T1000 (cell line): ENCODE measurements around the gene TRNAU1AP.
"Not testable (repeated sequence)": the region's sequence is repeated elsewhere in the genome, so short reads cannot be mapped to it uniquely, and the experiment has no call there.

Experiments
- DNase-seq: peaks from one replicate; lab custom pipeline; 2025; ENCODE audit warnings: mixed read lengths; lab: John Stamatoyannopoulos, UW

Gene TRNAU1AP

DNA sequence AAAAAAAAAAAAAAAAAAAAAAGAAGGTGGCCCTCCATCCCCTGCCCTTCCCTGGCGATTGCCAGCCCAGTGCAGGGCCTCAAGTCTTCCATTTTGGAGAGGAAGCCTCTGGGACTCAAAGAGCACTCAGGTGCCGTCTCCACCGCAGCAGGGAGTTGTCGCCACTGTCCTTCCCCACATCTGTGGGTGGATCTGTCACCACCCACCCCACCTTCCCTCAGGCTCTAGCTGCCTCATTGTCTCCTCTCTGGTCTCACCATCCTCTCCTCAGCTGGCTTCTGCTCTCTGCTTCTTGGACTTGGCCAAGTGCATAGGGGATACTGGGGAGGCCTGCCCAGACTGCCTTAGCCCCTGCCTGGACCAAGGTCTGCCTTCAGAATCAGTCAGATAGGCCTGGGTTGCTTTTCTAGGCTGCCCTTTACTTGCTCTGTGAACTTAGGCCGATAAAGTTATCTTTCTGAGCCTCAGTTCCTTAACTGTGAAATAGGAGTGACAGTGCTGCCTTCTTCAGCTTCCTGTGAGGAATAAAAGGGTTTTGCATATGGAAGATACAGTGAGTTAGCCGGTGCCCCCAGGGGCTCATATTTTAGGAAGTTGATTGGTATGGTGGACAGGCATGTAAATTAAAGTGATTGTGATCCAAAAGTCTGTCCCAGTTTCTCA, 31.3 kb upstream of the TRNAU1AP start:
- DNase-seq, result no peak

DNA sequence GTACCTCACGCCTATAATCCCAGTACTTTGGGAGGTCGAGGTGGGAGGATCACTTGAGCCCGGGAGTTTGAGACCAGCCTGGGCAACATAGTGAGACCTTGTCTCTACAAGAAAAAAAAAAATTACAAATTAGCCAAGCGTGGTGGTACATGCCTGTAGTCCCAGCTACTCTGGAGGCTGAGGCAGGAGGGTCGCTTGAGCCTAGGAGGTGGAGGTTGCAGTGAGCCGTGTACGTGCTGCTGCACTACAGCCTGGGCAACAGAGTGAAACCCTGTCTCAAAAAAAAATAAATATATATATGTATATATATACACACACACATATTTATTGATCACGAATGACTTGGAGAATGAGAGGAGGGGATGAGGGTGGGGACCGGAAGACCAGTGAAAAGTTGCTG, 30.3 kb upstream of the TRNAU1AP start:
- not testable (repeated sequence) for DNase-seq

DNA sequence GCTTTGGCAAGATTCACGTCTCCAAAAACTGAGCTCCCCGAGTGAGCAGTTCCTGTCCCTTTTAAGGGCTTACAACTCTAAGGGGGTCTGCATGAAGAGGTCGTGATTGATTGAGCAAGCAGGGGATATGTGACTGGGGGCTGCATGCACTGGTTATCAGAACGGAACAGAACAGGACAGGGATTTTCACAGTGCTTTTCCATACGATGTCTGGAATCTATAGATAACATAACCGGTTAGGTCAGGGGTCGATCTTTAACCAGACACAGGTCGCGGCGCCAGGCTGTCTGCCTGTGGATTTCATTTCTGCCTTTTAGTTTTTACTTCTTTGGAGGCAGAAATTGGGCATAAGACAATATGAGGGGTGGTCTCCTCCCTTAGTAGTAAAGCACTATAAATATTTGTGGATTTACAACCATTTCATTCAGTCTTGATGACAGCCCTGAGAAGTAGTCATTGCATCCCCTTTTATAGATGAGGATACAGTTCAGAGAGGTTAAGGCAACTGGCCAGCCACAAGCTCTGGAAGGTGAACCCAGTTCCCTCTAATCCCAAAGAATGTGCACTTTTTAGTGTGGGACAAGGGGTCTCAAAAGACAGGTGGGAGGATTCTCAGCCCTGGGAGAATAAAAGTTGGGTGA, 27.8 kb upstream of the TRNAU1AP start:
- DNase-seq, result not testable (repeated sequence)

DNA sequence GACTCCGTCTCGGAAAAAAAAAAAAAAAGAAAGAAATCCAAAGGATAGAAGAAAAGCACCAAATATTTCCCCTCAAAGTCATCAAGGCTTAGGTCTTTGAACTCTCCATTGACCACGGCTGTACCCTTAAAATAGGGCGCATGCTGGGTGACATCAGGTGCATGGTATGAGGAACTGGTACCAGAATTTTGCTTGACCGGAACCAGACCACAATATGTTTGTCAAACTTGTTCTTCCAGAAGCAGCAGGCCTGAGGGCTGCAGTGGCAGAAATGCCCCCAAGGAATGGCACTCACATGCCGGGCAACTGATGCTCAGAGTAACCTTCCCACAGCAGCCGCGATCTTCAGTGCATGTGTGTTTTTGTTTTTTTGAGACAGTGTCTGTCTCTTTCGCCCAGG, 26.0 kb upstream of the TRNAU1AP start:
- no peak for DNase-seq

DNA sequence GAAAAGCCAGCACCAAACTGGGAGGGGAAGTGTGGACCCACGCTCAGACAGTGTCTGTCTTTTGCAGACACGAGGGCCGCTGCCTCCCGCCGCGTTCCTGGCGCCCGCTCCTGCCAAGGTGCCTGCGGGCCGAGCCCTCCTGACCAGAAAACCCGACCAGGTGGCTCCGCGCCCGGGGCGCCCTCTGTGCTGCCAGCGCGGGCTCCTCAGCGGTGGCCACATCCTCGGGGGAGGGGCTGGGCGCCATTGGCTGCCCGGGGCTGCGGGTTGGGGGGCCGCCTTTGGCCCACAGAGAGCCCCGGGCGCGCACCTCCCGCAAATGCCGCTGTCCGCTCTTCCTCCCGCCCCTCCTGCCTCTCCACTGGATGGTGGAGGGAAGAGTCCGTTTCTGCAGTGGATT, 22.4 kb upstream of the TRNAU1AP start:
- no peak for DNase-seq

DNA sequence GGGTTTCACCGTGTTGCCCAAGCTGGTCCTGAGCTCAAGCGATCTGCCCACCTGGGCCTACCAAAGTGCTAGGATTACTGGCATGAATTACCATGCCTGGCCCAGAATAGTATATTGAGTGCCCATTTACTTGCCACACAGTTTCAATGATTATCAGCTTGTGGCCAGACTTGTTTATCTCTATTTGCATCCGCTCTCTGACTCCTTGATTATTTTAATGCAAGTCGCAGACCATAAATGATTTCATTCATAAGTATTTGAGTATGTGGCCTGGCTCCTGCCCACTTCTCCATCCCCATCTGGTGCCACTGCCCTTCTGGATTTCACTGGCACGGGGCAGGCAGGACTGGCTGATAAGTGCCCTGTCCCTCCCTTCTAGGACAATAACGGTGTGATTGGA, 18.2 kb upstream of the TRNAU1AP start:
- no peak for DNase-seq

DNA sequence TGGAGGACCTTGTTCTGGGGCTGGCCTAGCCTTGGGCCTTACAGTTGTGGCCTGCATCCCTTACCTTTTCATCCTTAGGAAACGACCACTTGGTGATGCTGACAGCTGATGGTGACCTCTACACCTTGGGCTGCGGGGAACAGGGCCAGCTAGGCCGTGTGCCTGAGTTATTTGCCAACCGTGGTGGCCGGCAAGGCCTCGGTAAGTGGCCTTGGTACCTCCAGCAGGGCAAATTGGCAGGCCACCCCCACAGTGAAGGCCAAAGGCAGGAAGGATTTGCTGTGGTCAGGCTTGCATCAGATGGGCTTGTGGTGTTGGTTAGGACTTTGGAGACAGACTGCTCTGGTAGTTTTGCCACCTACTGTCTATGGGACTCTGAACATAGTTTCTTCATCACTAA, 17.7 kb upstream of the TRNAU1AP start:
- DNase-seq, result no peak

DNA sequence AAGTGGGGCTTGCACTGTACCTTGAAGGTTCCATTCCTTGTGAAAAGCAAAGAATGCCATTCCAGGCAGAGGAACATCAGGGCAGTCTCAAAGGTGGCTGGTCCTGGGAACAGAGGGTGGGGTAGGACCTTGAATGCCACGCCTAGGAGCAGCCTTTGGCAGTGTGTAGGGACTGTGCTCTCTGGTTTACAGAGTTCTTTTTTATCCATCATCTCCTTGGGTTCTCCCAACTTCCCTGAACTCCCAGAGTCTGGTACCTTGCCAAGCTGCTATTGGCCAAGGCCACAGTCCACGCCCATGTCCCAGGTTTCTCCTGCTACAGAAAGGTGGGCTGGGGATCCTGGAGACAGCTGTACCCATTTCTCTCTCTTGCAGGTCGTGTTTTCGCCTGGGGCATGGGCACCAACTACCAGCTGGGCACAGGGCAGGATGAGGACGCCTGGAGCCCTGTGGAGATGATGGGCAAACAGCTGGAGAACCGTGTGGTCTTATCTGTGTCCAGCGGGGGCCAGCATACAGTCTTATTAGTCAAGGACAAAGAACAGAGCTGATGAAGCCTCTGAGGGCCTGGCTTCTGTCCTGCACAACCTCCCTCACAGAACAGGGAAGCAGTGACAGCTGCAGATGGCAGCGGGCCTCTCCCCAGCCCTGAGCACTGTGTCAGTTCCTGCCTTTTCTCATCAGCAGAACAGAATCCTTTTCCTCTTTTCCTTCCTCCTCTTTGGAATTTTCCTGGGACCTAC, 15.3 kb upstream of the TRNAU1AP start:
- DNase-seq, result no peak

DNA sequence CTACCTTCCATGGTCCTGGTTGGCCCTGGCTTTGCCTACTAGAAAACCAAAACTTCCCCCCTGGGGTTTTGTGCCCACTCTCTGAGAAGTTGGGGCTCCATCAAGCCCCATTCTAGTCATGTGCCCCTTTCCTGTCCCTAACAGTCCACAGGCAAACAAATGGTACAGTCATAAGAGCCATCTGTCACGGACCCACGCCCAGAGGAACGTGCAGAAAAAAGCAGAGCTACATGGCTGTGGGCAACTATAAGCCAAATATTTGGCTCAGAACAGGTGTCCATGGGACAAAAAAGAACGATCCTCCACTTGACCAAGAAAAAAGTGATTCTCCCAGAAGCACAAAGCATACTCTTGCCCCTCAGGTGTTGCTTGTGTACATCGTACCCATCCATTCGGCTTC, 14.6 kb upstream of the TRNAU1AP start:
- no peak for DNase-seq

DNA sequence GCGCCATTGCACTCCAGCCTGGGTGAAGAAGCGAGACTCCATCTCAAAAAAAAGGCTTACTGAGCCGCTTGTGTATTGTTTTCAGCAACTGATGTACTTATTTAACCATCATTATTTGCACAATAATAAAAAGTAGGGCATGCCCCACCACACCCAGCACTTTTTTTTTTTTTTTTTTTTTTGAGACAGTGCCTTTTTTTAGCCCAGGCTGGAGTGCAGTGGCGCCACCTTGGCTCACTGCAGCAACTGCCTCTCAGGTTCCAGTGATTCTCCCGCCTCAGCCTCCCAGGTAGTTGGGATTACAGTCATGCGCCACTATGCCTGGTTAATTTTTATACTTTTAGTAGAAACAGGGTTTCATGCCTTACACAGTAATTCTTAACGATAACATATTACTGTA, 12.2 kb upstream of the TRNAU1AP start:
- no peak for DNase-seq

DNA sequence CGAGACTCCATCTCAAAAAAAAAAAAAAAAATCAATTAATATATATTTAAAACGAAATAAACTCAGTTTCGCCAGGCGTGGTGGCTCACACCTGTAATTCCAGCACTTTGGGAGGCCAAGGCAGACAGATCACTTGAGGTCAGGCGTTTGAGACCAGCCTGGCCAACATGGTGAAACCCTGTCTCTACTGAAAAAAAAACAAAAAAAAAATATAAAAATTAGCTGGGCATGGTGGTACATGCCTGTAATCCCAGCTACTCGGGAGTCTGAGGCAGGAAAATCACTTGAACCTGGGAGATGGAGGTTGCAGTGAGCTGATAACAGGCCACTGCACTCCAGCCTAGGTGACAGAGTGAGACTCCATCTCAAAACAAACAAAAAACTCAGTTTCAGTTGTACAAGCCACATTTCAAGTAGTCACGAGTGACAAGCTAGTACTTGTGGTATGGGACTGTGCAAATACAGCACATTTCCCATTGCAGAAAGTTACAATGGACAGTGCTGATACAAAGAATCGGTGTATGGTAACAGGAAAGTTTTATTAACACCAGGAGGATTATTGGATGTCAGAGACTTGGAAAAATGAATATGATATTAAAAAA, 11.4 kb upstream of the TRNAU1AP start:
- DNase-seq, result not testable (repeated sequence)

DNA sequence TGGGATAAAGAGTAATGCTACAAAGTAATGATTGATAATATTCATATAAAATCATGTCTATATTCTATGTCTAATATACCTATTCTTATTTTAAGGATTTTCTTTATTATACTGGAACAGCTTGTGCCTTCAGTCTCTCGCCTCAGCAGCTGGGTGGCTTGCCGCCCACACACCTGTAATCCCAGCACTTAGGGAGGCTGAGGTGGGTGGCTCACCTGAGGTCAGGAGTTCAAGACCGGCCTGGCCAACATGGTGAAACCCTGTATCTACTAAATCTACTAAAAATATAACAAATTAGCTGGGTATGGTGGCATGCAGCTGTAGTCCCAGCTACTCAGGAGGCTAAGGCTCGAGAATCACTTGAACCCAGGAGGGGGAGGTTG, 7.6 kb upstream of the TRNAU1AP start:
- DNase-seq, result no peak

DNA sequence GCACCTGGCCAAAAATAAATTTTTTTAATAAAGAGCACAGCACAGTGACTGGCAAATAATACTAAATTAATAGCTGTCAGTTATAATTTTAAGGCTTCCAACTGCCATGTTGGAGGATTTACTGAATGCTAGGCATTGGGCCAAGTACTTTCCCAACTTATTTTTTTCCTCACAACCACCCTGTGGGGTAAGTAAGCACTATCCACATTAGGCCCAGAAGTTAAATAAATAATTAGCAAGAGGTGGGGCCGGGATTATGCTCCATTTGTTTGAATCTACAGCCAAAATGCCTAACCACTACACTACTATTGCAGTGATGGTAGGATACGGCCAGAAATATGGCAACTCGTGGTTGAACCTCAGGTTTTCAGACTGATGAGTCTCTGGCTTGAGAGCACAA, 4.6 kb upstream of the TRNAU1AP start:
- no peak for DNase-seq

DNA sequence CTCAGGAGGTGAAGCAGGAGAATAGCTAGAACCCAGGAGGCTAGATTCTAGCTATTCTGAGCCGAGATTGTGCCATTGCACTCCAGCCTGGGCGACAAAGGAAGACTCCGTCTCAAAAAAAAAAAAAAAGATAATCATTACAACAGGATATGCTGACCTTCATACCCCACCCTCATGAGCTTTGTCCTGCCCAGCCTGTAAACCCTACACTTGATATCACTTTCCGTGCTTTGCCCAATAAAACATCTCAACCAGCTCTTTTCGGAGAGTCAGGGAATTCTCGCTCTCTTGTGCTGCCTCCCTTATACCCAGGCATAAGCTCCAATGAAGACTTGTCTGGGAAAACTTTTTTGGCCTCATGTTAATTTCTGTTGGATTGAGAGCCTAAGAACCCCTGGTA, 1.5 kb upstream of the TRNAU1AP start:
- no peak for DNase-seq

DNA sequence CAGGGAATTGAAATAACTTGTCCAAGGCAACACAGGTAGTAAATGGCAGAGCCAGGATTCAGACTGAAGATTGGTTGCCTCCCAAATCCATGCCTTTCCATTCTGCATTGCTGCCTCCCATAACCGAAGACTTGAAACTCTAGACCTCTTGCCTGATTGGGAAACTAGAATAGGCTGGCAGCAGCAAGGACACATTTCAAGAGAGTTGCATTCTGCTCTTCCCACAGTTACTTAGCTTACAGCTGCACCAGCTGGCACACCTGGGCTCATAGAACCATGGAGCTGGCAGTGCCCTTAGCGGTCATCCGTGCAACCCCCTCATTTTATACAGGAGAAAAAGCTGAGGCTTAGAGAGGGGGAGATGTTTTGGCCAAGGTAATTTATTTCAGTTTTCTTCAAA, 8.0 kb downstream of the TRNAU1AP start:
- no peak for DNase-seq

DNA sequence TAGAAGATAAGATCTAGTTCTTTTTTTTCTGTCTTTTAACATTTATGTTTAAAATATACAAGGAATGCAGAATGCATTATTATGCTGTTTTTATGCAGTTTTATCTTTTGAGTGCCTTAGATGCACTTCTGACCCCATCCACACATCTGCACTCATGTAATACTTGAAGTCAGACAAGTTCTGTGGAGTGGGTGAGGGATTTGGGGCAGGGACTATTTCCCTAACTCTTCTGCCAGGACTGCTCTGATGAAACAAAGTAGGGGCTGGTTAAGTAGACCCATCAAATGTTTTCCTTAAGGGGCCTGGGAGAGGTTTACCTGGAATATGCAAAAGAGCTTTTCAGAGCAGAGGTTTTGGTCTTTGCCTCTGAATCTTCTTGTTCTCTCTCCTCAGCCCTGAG, 11.4 kb downstream of the TRNAU1AP start:
- DNase-seq, result no peak

DNA sequence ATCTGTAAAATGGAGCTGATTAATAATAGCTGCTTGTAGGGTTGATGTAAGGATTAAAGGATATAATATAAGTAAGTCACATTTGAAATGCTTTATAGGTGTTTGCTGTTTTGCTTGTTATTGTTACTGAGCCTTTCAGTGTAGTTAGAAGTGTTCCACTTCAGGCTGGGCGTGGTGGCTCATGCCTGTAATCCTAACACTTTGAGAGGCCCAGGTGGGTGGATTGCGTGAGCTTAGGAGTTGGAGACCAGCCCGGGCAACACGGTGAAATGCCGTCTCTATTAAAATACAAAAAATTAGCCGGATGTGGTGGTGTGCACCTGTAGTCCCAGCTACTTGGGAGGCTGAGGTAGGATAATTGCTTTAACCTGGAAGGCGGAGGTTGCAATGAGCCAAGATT, 12.2 kb downstream of the TRNAU1AP start:
- DNase-seq, result no peak

DNA sequence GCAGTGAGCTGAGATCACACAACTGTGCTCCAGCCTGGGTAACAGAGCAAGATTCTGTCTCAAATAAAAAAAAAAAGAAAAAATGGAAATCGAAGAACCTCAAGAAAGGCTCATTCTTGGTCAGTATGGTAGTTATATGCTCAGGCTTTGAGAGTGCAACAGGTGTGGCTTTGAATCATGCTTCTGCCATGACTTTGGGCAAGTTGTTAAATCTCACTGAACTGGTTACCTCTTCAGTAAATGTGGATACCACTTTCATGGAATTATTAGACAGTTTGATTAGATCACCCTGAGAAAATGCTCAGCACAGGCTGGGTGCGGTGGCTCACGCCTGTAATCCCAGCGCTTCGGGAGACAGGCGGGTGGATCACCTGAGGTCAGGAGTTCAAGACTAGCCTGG, 12.8 kb downstream of the TRNAU1AP start:
- no peak for DNase-seq

DNA sequence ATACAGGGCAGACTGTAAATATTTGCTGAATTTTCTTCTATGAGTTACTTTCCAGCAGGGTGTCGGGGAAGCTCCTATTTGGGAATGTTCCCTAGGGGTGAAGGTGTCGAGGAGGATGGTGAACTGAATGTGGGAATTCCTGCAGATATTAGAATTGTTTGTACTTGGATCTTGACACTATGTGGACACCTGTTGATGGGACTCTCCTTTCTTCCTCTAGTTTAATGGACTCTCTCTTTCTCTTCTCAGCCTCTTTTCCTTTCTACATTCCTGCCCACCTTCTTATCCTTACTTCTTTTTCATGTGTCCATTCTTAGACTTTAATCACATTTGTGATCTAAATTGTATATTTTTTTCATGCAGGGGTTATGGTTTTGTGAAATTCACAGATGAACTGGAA, 14.0 kb downstream of the TRNAU1AP start:
- DNase-seq, result no peak

DNA sequence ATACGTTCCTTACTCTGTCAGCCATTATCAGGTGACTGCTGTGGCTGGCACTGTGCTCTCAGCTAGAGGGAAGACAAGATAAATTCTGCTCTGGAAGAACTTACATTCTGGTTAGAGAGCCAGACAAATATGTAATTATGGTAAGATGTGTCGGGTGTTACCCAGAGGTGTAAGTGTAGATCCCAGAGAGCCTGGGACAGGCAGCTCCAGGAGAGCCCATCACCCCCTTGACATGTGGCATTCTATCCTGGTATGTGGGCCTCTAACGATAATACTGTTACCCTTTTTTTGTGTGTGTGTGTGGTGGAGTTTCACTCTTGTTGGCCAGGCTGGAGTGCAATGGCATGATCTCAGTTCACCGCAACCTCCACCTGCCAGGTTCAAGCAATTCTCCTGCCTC, 19.0 kb downstream of the TRNAU1AP start:
- DNase-seq, result no peak

DNA sequence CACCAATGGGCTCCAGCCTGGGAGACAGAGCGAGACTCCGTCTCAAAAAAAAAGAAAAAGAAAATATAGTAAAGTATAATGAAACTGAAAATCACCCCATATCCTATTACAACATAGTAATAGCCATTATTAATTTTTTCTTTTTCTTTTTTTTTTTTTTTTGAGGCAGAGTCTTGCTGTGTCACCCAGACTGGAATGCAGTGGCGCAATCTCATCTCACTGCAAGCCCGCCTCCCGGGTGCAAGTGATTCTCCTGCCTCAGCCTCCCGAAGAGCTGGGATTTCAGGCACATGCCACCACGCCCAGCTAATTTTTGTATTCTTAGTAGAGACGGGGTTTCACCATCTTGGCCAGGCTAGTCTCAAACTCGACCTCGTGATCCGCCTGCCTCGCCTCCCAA, 20.0 kb downstream of the TRNAU1AP start:
- DNase-seq, result not testable (repeated sequence)

DNA sequence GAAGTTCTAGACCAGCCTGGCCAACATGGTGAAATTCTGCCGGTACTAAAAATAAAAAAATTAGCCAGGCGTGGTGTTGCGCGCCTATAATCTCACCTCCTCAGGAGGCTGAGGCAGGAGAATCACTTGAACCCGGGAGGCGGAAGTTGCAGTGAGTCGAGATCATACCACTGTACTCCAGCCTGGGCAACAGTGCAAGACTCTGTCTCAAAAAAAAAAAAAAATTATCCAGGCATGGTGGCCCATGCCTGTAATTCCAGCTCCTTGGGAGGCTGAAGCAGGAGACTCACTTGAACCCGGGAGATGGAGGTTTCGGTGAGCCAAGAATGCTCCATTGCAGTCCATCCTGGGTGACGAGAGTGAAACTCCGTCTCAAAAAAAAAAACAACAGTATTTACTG, 20.7 kb downstream of the TRNAU1AP start:
- DNase-seq, result no peak

DNA sequence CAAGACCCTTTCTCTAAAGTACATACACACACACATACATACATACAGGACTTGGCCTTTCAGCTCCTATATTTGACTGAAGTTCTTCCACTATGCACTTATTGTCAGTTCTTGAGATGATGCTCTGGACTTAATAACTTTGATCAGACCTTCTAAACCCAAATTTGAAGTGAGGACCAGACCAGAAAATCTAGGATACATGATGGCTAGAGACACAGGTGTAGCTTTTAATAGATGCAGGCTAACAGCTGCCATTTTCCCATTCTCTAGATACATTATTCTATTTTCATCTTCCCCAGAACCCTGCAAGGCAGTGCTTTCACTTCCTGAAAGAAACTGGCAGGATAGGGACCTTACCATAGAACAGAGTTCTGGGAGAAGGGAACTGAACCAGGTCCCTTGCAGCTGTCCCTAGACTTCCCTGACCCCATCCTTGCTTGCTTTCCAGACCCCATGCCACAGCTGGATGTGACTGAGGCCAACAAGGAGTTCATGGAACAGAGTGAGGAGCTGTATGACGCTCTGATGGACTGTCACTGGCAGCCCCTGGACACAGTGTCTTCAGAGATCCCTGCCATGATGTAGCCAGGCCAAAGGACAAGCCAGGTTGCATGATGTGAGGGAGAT, 24.3 kb downstream of the TRNAU1AP start:
- no peak for DNase-seq
